Loucy (cell line): ENCODE results near the gene IL1RN.

Experiments used
- H2AFZ ChIP-seq: fragments of 200-600 bp; sonication (generic); 2 replicates; pipeline ENCODE4 v1.6.0; 2016; ENCODE audit warnings: antibody characterized with exemption, mild to moderate bottlenecking, low read length, moderate library complexity
- H3F3A ChIP-seq: fragments of 200-600 bp; 2 replicates; pipeline ENCODE4 v1.6.0; 2016; ENCODE audit warnings: antibody characterized with exemption, low read depth, mild to moderate bottlenecking
- H3K27me3 ChIP-seq: fragments of 200-600 bp; sonication (generic); 2 replicates; pipeline ENCODE4 v1.6.1; 2014; ENCODE audit warnings: low read length, mild to moderate bottlenecking; ENCODE audit not compliant: insufficient read depth, poor library complexity, severe bottlenecking
- H3K36me3 ChIP-seq: fragments of 200-600 bp; sonication (generic); 2 replicates; pipeline ENCODE4 v1.6.1; 2016; ENCODE audit warnings: low read length; ENCODE audit not compliant: insufficient read depth
- H3K4me1 ChIP-seq: fragments of 200-600 bp; sonication (generic); 2 replicates; pipeline ENCODE4 v1.5.1; 2014; ENCODE audit warnings: low read length, mild to moderate bottlenecking; ENCODE audit not compliant: insufficient read depth, poor library complexity, severe bottlenecking
- H3K4me2 ChIP-seq: fragments of 200-600 bp; sonication (generic); 2 replicates; pipeline ENCODE4 v1.6.0; 2014; ENCODE audit warnings: antibody characterized with exemption, low read length, low read depth, mild to moderate bottlenecking; ENCODE audit not compliant: poor library complexity, severe bottlenecking
- H3K4me3 ChIP-seq: fragments of 200-600 bp; sonication (generic); 2 replicates; pipeline ENCODE4 v1.5.1; 2014; ENCODE audit warnings: low read length, mild to moderate bottlenecking, mixed read lengths; ENCODE audit not compliant: poor library complexity, severe bottlenecking
- H3K79me2 ChIP-seq: fragments of 200-600 bp; sonication (generic); 2 replicates; pipeline ENCODE4 v1.6.1; 2014; ENCODE audit warnings: low read length; ENCODE audit not compliant: insufficient read depth
- H3K9ac ChIP-seq: fragments of 200-600 bp; sonication (generic); 2 replicates; pipeline ENCODE4 v1.6.0; 2014; ENCODE audit warnings: mild to moderate bottlenecking, low read depth, low read length, moderate library complexity; ENCODE audit not compliant: poor library complexity, severe bottlenecking
- H3K9me2 ChIP-seq: fragments of 200-600 bp; sonication (generic); replicated peaks from 2 replicates; pipeline ENCODE4 v1.6.1; 2016; ENCODE audit warnings: low read depth, low read length, mixed read lengths
- H3K9me3 ChIP-seq: fragments of 200-600 bp; sonication (generic); 2 replicates; pipeline ENCODE4 v1.6.1; 2014; ENCODE audit warnings: mild to moderate bottlenecking, antibody characterized with exemption, low read length, low read depth; ENCODE audit not compliant: insufficient read depth
- H4K20me1 ChIP-seq: fragments of 200-600 bp; sonication (generic); 2 replicates; pipeline ENCODE4 v1.6.0; 2014; ENCODE audit warnings: antibody characterized with exemption, low read length, mild to moderate bottlenecking; ENCODE audit not compliant: insufficient read depth, poor library complexity, severe bottlenecking
- EZH2phosphoT487 ChIP-seq: fragments of 200-600 bp; IDR thresholded peaks from 2 replicates; pipeline ENCODE4 v1.6.1; 2018; ENCODE audit warnings: antibody characterized with exemption, mild to moderate bottlenecking, moderate library complexity, borderline replicate concordance
- TF ChIP-seq, protein P1 (sequence below): fragments of 200-600 bp; sonication (generic); conservative IDR thresholded peaks from 2 replicates; pipeline ENCODE4 v1.5.1; 2014; ENCODE audit warnings: mild to moderate bottlenecking, antibody characterized with exemption, low read length

IL1RN gene

GRCh38 chr2:113157118-113157896 is 29.9 kb downstream of the IL1RN start:
- Histone ChIP-seq H3K9ac (peak overlapping the region; percentile 75), H3K27me3 (no peaks in the 10 kb centered on the region), H4K20me1 (no peaks in the 10 kb centered on the region), H3K79me2 (no peaks in the 10 kb centered on the region), H3K9me2 (no peaks in the 10 kb centered on the region), H3K4me1 (peaks cover 15% of the 10 kb centered on the region), H3K9me3 (no peaks in the 10 kb centered on the region), H3F3A (no peaks in the 10 kb centered on the region; the same call in 1 of the 2 replicates), H3K4me3 (peak overlapping the region; percentile 74), H3K36me3 (no peaks in the 10 kb centered on the region), H3K4me2 (peak overlapping the region; percentile 83), H2AFZ (peak overlapping the region; percentile 94)
- TF ChIP-seq, protein P1, sequence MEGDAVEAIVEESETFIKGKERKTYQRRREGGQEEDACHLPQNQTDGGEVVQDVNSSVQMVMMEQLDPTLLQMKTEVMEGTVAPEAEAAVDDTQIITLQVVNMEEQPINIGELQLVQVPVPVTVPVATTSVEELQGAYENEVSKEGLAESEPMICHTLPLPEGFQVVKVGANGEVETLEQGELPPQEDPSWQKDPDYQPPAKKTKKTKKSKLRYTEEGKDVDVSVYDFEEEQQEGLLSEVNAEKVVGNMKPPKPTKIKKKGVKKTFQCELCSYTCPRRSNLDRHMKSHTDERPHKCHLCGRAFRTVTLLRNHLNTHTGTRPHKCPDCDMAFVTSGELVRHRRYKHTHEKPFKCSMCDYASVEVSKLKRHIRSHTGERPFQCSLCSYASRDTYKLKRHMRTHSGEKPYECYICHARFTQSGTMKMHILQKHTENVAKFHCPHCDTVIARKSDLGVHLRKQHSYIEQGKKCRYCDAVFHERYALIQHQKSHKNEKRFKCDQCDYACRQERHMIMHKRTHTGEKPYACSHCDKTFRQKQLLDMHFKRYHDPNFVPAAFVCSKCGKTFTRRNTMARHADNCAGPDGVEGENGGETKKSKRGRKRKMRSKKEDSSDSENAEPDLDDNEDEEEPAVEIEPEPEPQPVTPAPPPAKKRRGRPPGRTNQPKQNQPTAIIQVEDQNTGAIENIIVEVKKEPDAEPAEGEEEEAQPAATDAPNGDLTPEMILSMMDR = no peak
- TF ChIP-seq EZH2phosphoT487 = no peak

DNA sequence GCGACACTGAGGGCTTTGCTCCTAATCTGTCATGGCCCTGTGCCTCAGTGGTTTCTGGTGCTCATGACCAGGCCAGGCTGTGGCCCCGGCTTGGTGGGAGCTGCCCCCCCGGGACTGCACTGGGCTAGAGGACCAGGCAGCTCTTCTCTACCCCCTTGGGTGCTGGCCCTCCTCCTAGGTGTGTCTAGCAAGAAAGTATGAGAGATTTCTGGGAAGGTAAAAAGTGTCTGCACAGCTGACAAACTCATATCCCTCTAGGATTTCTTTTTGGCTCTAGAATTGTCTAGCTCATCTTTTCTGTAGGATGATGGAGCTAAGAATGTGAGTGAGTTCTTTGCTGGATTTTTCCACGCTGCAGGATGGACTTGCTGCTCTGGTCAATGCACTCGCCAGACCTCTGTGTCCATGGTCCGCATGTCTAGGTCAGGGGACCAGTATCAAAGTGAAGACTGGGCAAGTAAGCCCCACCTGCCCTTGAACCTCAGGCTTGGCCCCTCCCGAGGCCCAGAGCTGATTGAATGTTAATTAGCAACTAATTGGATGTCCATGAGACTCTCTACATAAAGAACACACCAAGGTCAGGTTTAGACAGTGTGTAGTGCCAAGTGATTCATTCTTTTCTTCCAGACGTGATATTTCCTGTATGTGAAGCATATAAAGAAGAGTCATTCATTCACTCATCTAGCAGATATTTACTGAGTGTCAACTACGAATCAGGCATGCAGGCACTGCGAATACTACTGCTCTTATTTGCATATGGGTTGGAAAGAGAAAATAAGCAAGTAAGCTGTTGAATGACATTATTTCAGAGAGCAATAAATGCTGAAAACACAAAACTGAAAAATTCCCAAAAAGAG is 30.7 kb downstream of the IL1RN start:
- Histone ChIP-seq H3K4me2 (peak overlapping the region; percentile 80), H3K36me3 (no peaks in the 10 kb centered on the region), H3K9ac (peak overlapping the region; percentile 75), H3K4me3 (peak overlapping the region; percentile 70), H3K9me2 (no peaks in the 10 kb centered on the region), H3K79me2 (no peaks in the 10 kb centered on the region), H3K9me3 (no peaks in the 10 kb centered on the region), H3F3A (no peaks in the 10 kb centered on the region; the same call in 1 of the 2 replicates), H3K27me3 (no peaks in the 10 kb centered on the region), H2AFZ (peak overlapping the region; percentile 92), H3K4me1 (peaks cover 21% of the 10 kb centered on the region), H4K20me1 (no peaks in the 10 kb centered on the region)
- TF ChIP-seq, protein P1 = no peak
- TF ChIP-seq EZH2phosphoT487 = no peak

GRCh38 chr2:113158884-113159553 is 31.6 kb downstream of the IL1RN start:
- H3K4me2 ChIP-seq = no peak overlapping the region

More at GRCh38 chr2:113158884-113159553, 31.6 kb downstream of the IL1RN start:
- Histone ChIP-seq H3K79me2 (no peaks in the 10 kb centered on the region), H3K4me3 (no peak overlapping the region), H3K36me3 (no peaks in the 10 kb centered on the region), H3K27me3 (no peaks in the 10 kb centered on the region), H3K9ac (no peak overlapping the region), H3K4me1 (peaks cover 21% of the 10 kb centered on the region), H4K20me1 (no peaks in the 10 kb centered on the region), H3F3A (no peaks in the 10 kb centered on the region; the same call in 1 of the 2 replicates), H3K9me3 (no peaks in the 10 kb centered on the region), H3K9me2 (no peaks in the 10 kb centered on the region), H2AFZ (no peak overlapping the region)
- TF ChIP-seq, protein P1 = no peak
- no peak for TF ChIP-seq EZH2phosphoT487
